ENCODE measurements around the gene ILDR2. TPM values are rescaled to one million over a fixed set of nuclear protein-coding genes. Genes with fewer than 3 reads are reported as not detected.

ILDR2 gene
- total and polyA plus RNA-seq, 10 of the 15 experiments (the other 5 are each of a cell fraction or from before 2014, with no cell fraction given), result 0.05 to 5.3 (median 1.9) TPM

DNA sequence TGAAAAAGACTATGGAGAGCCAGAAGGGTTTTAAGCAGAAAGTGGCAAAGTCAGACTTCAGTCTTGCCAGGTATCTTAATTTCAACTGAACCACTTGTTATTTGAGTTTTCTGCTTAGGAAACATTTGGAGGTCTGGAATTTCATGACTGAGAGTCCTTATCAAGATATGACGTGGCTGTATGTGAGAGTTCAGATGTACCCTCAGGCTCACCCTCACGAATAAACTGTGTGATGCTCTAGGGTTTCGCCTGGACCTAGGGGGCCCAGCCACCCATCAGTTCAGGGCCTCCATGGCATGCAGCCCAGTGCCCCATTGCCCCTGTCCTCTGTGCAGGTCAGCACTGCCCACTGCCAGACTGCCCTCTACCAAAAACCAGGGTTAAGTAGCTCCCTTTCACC is 68.7 kb downstream of the ILDR2 start (continued):
- TF ChIP-seq EGR1 (IDR thresholded peaks at IDR 0.05; ENCODE audit: borderline replicate concordance in 1 of 2, low read depth in 2 of 2, low read length in 2 of 2), result no peak

DNA sequence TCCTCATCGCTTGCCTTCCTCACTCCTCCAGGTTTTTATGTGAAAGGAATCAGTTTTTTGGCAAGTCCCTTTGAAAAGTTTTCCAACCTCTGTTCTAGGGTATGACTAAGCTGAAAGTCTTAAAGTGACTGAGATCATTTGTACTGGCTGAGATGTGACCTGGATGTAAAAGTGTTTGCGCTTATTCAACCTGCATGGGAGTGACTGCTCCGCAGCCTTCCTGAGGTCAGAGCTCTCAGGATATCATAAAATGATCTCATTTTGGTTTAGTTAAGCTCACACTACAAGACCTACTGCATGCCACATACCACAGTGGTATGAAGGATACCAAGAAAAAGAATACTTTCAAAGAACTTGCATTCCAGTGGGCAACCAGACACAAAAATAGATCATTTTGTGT is 69.4 kb downstream of the ILDR2 start:
- CTCF ChIA-PET, result interaction anchor here (0.9 to 17.1 kb wide), 2 partner anchors 153 to 634 kb away, joined by 3 to 734 read pairs; no protein-coding TSS in a partner anchor
- Histone ChIP-seq H3K36me3 (ENCODE audit: control insufficient read depth in 2 of 2, insufficient read depth in 2 of 2, low read length in 1 of 2) (no peaks in the 10 kb centered on the region), H3K4me3 (no peak overlapping the region), H3K9me3 (replicated peaks; ENCODE audit: control insufficient read depth, insufficient read depth, low read length) (no peaks in the 10 kb centered on the region; the same call in 2 of the 3 replicates), H3K4me2 (ENCODE audit: control insufficient read depth, insufficient read depth) (no peak overlapping the region), H3K79me2 (ENCODE audit: control insufficient read depth, insufficient read depth, low read length) (no peaks in the 10 kb centered on the region), H4K20me1 (ENCODE audit: control insufficient read depth, insufficient read depth) (no peaks in the 10 kb centered on the region), H2AFZ (ENCODE audit: control insufficient read depth, low read depth, low read length) (no peak overlapping the region), H3K4me1 (ENCODE audit: control insufficient read depth, insufficient read depth, low read length) (peaks cover 5% of the 10 kb centered on the region; the same call in 1 of the 2 replicates), H3K27me3 (replicated peaks in 1 of 2; ENCODE audit: control insufficient read depth in 2 of 2, insufficient read depth in 2 of 2, low read length in 1 of 2) (no peaks in the 10 kb centered on the region), H3K9ac (ENCODE audit: control insufficient read depth, insufficient read depth, low read length) (no peak overlapping the region), H3K27ac (ENCODE audit: control insufficient read depth, insufficient read depth) (no peak overlapping the region)
- DNase-seq (ENCODE audit: low read depth, low spot score) (no peak), ATAC-seq (no peak), FAIRE-seq (no peak)
- 100% methylated on average over 3 of the region's 3 CpGs for WGBS (ENCODE audit: insufficient coverage, insufficient replicate concordance, low lambda C conversion rate, missing lambda C conversion rate)
- RAD21 ChIA-PET (ENCODE audit: unreplicated experiment), result interaction anchor here (10.5 kb wide), 1 partner anchor 153 kb away, joined by 305 read pairs; no protein-coding TSS in a partner anchor
- POLR2A ChIA-PET, result no interaction called here
- BruUV-seq (replicated peaks), result no TSS peak
- in situ Hi-C loops (cut with MboI) (no loop called here), intact Hi-C loops (cut with micrococcal nuclease; ENCODE audit: unreplicated experiment) (no loop called here)
- SMC1A ChIA-PET (ENCODE audit: uncharacterized antibody, unreplicated experiment), result interaction anchor here (0.6 to 19.2 kb wide), 3 partner anchors 8 to 154 kb away, joined by 3 to 384 read pairs (median 3); no protein-coding TSS in a partner anchor
- TF ChIP-seq RELA (IDR thresholded peaks at IDR 0.05; ENCODE audit: borderline replicate concordance, partially characterized antibody), result no peak
- no peak for TF ChIP-seq ZBTB33 (IDR thresholded peaks at IDR 0.05)
- TF ChIP-seq BCL11A (IDR thresholded peaks at IDR 0.05; ENCODE audit: low read depth, low read length), result no peak
- no peak for TF ChIP-seq CHD1 (IDR thresholded peaks at IDR 0.05; ENCODE audit: low read depth, low read length)
- TF ChIP-seq POLR2A (IDR thresholded peaks at IDR 0.05; ENCODE audit: low read depth, low read length), result no peak
- TF ChIP-seq, protein P1, sequence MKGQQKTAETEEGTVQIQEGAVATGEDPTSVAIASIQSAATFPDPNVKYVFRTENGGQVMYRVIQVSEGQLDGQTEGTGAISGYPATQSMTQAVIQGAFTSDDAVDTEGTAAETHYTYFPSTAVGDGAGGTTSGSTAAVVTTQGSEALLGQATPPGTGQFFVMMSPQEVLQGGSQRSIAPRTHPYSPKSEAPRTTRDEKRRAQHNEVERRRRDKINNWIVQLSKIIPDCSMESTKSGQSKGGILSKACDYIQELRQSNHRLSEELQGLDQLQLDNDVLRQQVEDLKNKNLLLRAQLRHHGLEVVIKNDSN (IDR thresholded peaks at IDR 0.05; ENCODE audit: borderline replicate concordance, extremely low read length, insufficient read depth, low read depth, low read length), result no peak
- TF ChIP-seq, protein P2, sequence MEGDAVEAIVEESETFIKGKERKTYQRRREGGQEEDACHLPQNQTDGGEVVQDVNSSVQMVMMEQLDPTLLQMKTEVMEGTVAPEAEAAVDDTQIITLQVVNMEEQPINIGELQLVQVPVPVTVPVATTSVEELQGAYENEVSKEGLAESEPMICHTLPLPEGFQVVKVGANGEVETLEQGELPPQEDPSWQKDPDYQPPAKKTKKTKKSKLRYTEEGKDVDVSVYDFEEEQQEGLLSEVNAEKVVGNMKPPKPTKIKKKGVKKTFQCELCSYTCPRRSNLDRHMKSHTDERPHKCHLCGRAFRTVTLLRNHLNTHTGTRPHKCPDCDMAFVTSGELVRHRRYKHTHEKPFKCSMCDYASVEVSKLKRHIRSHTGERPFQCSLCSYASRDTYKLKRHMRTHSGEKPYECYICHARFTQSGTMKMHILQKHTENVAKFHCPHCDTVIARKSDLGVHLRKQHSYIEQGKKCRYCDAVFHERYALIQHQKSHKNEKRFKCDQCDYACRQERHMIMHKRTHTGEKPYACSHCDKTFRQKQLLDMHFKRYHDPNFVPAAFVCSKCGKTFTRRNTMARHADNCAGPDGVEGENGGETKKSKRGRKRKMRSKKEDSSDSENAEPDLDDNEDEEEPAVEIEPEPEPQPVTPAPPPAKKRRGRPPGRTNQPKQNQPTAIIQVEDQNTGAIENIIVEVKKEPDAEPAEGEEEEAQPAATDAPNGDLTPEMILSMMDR (IDR thresholded peaks at IDR 0.05 in 2 of 3, conservative IDR thresholded peaks at IDR 0.05 in 1 of 3; ENCODE audit: control insufficient read depth in 2 of 3, extremely low read depth in 1 of 3, insufficient read depth in 1 of 3, low read depth in 3 of 3, low read length in 3 of 3), result no peak
- no peak for TF ChIP-seq GABPA (IDR thresholded peaks at IDR 0.05; ENCODE audit: low read depth)
- TF ChIP-seq CEBPZ (IDR thresholded peaks at IDR 0.05; ENCODE audit: low read depth, low read length), result no peak
- no peak for TF ChIP-seq TCF12 (IDR thresholded peaks at IDR 0.05; ENCODE audit: low read depth, low read length)
- TF ChIP-seq RAD21 (IDR thresholded peaks at IDR 0.05; ENCODE audit: insufficient read depth, low read depth, low read length), result no peak
- TF ChIP-seq YY1 (IDR thresholded peaks at IDR 0.05; ENCODE audit: low read depth, low read length), result no peak
- no peak for TF ChIP-seq CEBPB (IDR thresholded peaks at IDR 0.05; ENCODE audit: borderline replicate concordance in 1 of 2, low read depth in 2 of 2, low read length in 2 of 2)
